GM19395 (cell line): ENCODE results near the gene ATP8B2.

Experiments used
- ATAC-seq: cut with Tn5 transposase; IDR thresholded peaks from one replicate; pipeline ENCODE4 v1.9.1; 2021; ENCODE audit warnings: mild to moderate bottlenecking, moderate library complexity; ENCODE audit not compliant: unreplicated experiment

ATP8B2 gene

DNA sequence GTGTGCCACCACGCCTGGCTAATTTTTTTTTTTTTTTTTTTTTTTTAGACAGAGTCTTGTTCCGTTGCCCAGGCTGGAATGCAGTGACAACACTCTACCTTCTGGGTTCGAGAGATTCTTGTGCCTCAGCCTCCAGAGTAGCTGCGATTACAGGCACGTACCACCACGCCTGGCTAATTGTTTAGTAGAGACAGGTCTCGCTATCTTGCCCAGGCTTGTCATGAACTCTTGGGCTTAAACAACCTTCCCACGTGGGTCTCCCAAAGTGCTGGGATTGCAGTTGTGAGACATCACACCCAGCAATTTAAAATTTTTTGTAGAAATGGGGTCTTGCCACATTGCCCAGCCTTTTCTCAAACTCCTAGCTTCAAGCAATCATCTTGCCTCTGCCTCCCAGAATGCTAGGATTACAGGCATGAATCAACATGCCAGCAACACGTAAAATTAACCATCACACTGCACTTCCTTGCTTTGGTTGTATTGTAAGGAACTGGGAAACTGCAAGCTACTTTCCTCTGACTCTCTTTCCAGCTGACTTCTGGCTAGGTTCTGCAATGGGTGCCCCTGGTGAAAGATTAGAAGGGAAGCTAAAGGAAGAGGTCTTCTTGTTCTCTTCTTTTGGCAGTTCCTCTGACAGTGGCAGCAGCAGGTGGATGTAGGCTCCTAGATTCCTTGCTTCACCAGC lies 65.9 kb downstream of the ATP8B2 start:
- no peak for ATAC-seq

DNA sequence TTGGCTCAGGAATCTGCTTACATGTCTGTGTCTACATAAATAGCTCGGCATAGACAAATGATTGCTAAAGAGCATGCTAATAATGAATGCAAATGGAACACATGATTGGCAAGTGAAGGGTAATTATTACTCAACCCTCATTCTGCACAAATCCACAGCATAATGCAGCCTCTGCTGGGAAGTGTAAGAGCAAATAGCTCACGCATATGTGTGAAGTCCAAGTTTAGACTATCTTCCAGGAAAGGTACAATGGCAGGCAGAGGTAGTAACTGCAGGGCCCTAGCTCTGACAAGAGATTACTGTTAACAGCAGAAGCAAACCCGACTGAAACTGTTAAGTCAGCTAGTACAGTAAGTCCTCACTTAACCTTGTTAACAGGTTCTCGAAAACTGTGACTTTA lies 72.8 kb downstream of the ATP8B2 start:
- ATAC-seq: no peak

GRCh38 chr1:154398678-154399077 lies 73.4 kb downstream of the ATP8B2 start:
- ATAC-seq: no peak

GRCh38 chr1:154400381-154400801 lies 75.1 kb downstream of the ATP8B2 start:
- ATAC-seq: no peak
